Lower lobe of right lung (tissue), 2 donors: Measurements from ENCODE around the gene ANXA6. TPM values are rescaled to one million over a fixed set of nuclear protein-coding genes. Genes with fewer than 3 reads are reported as not detected.

ENCODE experiments used
- ATAC-seq, 2 donors: fragments of 200-7000 bp; cut with Tn5 transposase; one replicate each; pipeline ENCODE4 v1.9.1; 2020 to 2022; ENCODE audit warnings: mild to moderate bottlenecking in 2 of 2, moderate library complexity in 2 of 2
- DNase-seq: peaks from one replicate; pipeline ENCODE4 v3.0.0-alpha.2; 2020
- H3K27ac ChIP-seq: fragments of 200-600 bp; one replicate; pipeline ENCODE4 v1.8.0; 2022
- H3K27me3 ChIP-seq: fragments of 200-600 bp; one replicate; pipeline ENCODE4 v1.8.0; 2022; ENCODE audit warnings: low read depth
- H3K36me3 ChIP-seq: fragments of 200-600 bp; one replicate; pipeline ENCODE4 v1.8.0; 2022; ENCODE audit warnings: mild to moderate bottlenecking
- H3K4me1 ChIP-seq: fragments of 200-600 bp; one replicate; pipeline ENCODE4 v1.8.0; 2022
- H3K4me3 ChIP-seq: fragments of 200-600 bp; one replicate; pipeline ENCODE4 v1.8.0; 2022; ENCODE audit warnings: mild to moderate bottlenecking
- H3K9me3 ChIP-seq: fragments of 200-600 bp; one replicate; pipeline ENCODE4 v1.8.0; 2022
- CTCF ChIP-seq: fragments of 200-600 bp; IDR thresholded peaks from one replicate; pipeline ENCODE4 v1.8.0; 2022; ENCODE audit warnings: antibody characterized with exemption, mild to moderate bottlenecking
- intact Hi-C: fragments of 100-400 bp; cut with DNase I; formaldehyde crosslinking; loops from one replicate; pipeline ENCODE4 v1.11.0; 2022
- total RNA-seq: library from RNA; stranded (reverse); fragmentation: NEBNext Ultra II Directional; extraction: Animal tissue kit (Norgen Biotek cat#: 25700); gene quantifications from one replicate; pipeline ENCODE4 v1.2.1, GENCODE V29; 2021
- donor health status: DM: no; HTN: yes; CAD: no; lungs with severe emphysema.

The ANXA6 gene
- total RNA-seq, 1 donor from 2014 or later: 120 TPM

GRCh38 chr5:151139646-151140045 is 17.9 kb downstream of the ANXA6 start:
- ATAC-seq: no peak
- Histone ChIP-seq H3K27me3 (no peaks in the 10 kb centered on the region), H3K4me3 (no peak overlapping the region), H3K9me3 (no peaks in the 10 kb centered on the region), H3K4me1 (peaks cover 21% of the 10 kb centered on the region), H3K27ac (no peak overlapping the region), H3K36me3 (peaks cover 85% of the 10 kb centered on the region)
- intact Hi-C loops: no loop called here
- no peak for TF ChIP-seq CTCF
- DNase-seq: no peak

- Histone ChIP-seq H3K9me3 (no peaks in the 10 kb centered on the region), H3K27me3 (no peaks in the 10 kb centered on the region), H3K4me3 (no peak overlapping the region), H3K4me1 (peaks cover 21% of the 10 kb centered on the region), H3K36me3 (peaks cover 85% of the 10 kb centered on the region), H3K27ac (no peak overlapping the region)
- TF ChIP-seq CTCF: no peak
- ATAC-seq (peak; percentile 23 to 31), DNase-seq (no peak)
- intact Hi-C loops: no loop called here
Observed at GRCh38 chr5:151139015-151139414, 18.6 kb downstream of the ANXA6 start.

GRCh38 chr5:151138114-151138513 is 19.5 kb downstream of the ANXA6 start:
- Histone ChIP-seq H3K36me3 (peaks cover 85% of the 10 kb centered on the region), H3K9me3 (no peaks in the 10 kb centered on the region), H3K4me1 (peaks cover 12% of the 10 kb centered on the region), H3K4me3 (no peak overlapping the region), H3K27me3 (no peaks in the 10 kb centered on the region), H3K27ac (no peak overlapping the region)
- TF ChIP-seq CTCF: no peak
- no peak for ATAC-seq
- intact Hi-C loops: no loop called here
- no peak for DNase-seq

- intact Hi-C loops: no loop called here
- no peak for TF ChIP-seq CTCF
- Histone ChIP-seq H3K27ac (no peak overlapping the region), H3K27me3 (no peaks in the 10 kb centered on the region), H3K4me3 (no peak overlapping the region), H3K36me3 (peaks cover 93% of the 10 kb centered on the region), H3K4me1 (peaks cover 12% of the 10 kb centered on the region), H3K9me3 (no peaks in the 10 kb centered on the region)
- ATAC-seq (no peak), DNase-seq (no peak)
Observed at GRCh38 chr5:151137067-151137825, 20.3 kb downstream of the ANXA6 start.

- no peak for TF ChIP-seq CTCF
- Histone ChIP-seq H3K9me3 (no peaks in the 10 kb centered on the region), H3K4me3 (no peak overlapping the region), H3K4me1 (peaks cover 10% of the 10 kb centered on the region), H3K36me3 (peaks cover 98% of the 10 kb centered on the region), H3K27ac (no peak overlapping the region), H3K27me3 (no peaks in the 10 kb centered on the region)
- DNase-seq (no peak), ATAC-seq (no peak)
- intact Hi-C loops: no loop called here
Observed at GRCh38 chr5:151134228-151134627, 23.4 kb downstream of the ANXA6 start.
